Trophoblast cell (in vitro differentiated cells and primary cell): ENCODE measurements around the gene ZNF516.

Experiments
- DNase-seq, 2 donors: peaks; one replicate each; pipeline ENCODE4 v3.0.0-alpha.2; 2016
- H2AFZ ChIP-seq: 2 replicates; pipeline ENCODE4 v1.6.1; 2013; ENCODE audit warnings: low read length, moderate library complexity, mild to moderate bottlenecking; ENCODE audit not compliant: insufficient read depth, poor library complexity
- H2AK5ac ChIP-seq: 2 replicates; pipeline ENCODE4 v1.6.1; 2013; ENCODE audit warnings: mild to moderate bottlenecking, low read length
- H2BK120ac ChIP-seq: 2 replicates; pipeline ENCODE4 v1.6.1; 2013; ENCODE audit warnings: low read length, mild to moderate bottlenecking, moderate library complexity; ENCODE audit not compliant: insufficient read depth, poor library complexity
- H2BK12ac ChIP-seq: 2 replicates; pipeline ENCODE4 v1.6.1; 2013; ENCODE audit warnings: mild to moderate bottlenecking, low read length, moderate library complexity
- H2BK5ac ChIP-seq: 2 replicates; pipeline ENCODE4 v1.6.1; 2013; ENCODE audit warnings: low read length, low read depth, moderate library complexity, mild to moderate bottlenecking; ENCODE audit not compliant: poor library complexity
- H3K14ac ChIP-seq: 2 replicates; pipeline ENCODE4 v1.6.1; 2013; ENCODE audit warnings: mild to moderate bottlenecking, low read length
- H3K18ac ChIP-seq: 2 replicates; pipeline ENCODE4 v1.6.1; 2013; ENCODE audit warnings: mild to moderate bottlenecking, low read length
- H3K23ac ChIP-seq: 2 replicates; pipeline ENCODE4 v1.6.1; 2013; ENCODE audit warnings: low read length
- H3K27ac ChIP-seq: 2 replicates; pipeline ENCODE4 v1.5.1; 2013; ENCODE audit warnings: low read depth, mild to moderate bottlenecking, inconsistent platforms, low read length, moderate library complexity
- H3K27me3 ChIP-seq: 2 replicates; pipeline ENCODE4 v1.6.1; 2013; ENCODE audit warnings: inconsistent platforms, mild to moderate bottlenecking, low read length, moderate library complexity; ENCODE audit not compliant: insufficient read depth
- H3K36me3 ChIP-seq, 2 experiments: 1 replicate in 1 of 2; 2 replicates in 1 of 2; pipeline ENCODE4 v1.6.1; 2013; ENCODE audit warnings: low read length in 2 of 2, mild to moderate bottlenecking in 2 of 2, moderate library complexity in 1 of 2; ENCODE audit not compliant: insufficient read depth in 2 of 2, control insufficient read depth in 1 of 2
- H3K4ac ChIP-seq: 2 replicates; pipeline ENCODE4 v1.6.1; 2013; ENCODE audit warnings: low read depth, mild to moderate bottlenecking, low read length, moderate library complexity
- H3K4me1 ChIP-seq, 2 experiments: 1 replicate in 1 of 2; 2 replicates in 1 of 2; pipeline ENCODE4 v1.6.1; 2013; ENCODE audit warnings: low read length in 2 of 2, mild to moderate bottlenecking in 2 of 2, moderate library complexity in 1 of 2; ENCODE audit not compliant: insufficient read depth in 2 of 2, control insufficient read depth in 1 of 2
- H3K4me2 ChIP-seq: 2 replicates; pipeline ENCODE4 v1.6.1; 2013; ENCODE audit warnings: inconsistent platforms, mild to moderate bottlenecking, low read length, moderate library complexity
- H3K4me3 ChIP-seq: 2 replicates; pipeline ENCODE4 v1.5.1; 2013; ENCODE audit warnings: mild to moderate bottlenecking, low read depth, low read length, inconsistent platforms
- H3K79me1 ChIP-seq: one replicate; pipeline ENCODE4 v1.6.1; 2013; ENCODE audit warnings: low read length
- H3K79me2 ChIP-seq: 2 replicates; pipeline ENCODE4 v1.6.1; 2013; ENCODE audit warnings: low read length, mild to moderate bottlenecking; ENCODE audit not compliant: control insufficient read depth, insufficient read depth, poor library complexity
- H3K9ac ChIP-seq: 2 replicates; pipeline ENCODE4 v1.6.1; 2013; ENCODE audit warnings: mild to moderate bottlenecking, low read length
- H3K9me3 ChIP-seq: 2 replicates; pipeline ENCODE4 v1.6.1; 2013; ENCODE audit warnings: low read depth, mild to moderate bottlenecking, control low read depth, inconsistent platforms, low read length; ENCODE audit not compliant: insufficient read depth
- H4K12ac ChIP-seq: 2 replicates; pipeline ENCODE4 v1.6.1; 2013; ENCODE audit warnings: low read depth, mild to moderate bottlenecking, low read length, moderate library complexity
- H4K8ac ChIP-seq: 2 replicates; pipeline ENCODE4 v1.6.1; 2013; ENCODE audit warnings: low read depth, mild to moderate bottlenecking, low read length, moderate library complexity
- H4K91ac ChIP-seq: one replicate; pipeline ENCODE4 v1.6.1; 2013; ENCODE audit warnings: low read depth, mild to moderate bottlenecking, low read length, moderate library complexity
- WGBS: extraction: QIAGEN DNeasy Blood & Tissue Kit; methylation state at CpG from one replicate; pipeline ENCODE4 v1.1.7; 2013; ENCODE audit warnings: missing lambda C conversion rate; ENCODE audit not compliant: insufficient read length, insufficient coverage; ENCODE audit errors: extremely low coverage; 5-methylcytosine and 5-hydroxymethylcytosine counted together

The ZNF516 gene

GRCh38 chr18:76354348-76354747 is 140.7 kb downstream of the ZNF516 start:
- Histone ChIP-seq H2BK5ac (no peak overlapping the region), H3K4me2 (no peak overlapping the region), H3K79me1 (no peaks in the 10 kb centered on the region), H2AFZ (no peak overlapping the region), H3K14ac (no peak overlapping the region), H3K27me3 (no peaks in the 10 kb centered on the region), H4K8ac (no peak overlapping the region), H3K4me1 (peaks cover 0 to 1% of the 10 kb centered on the region in 2 experiments), H3K79me2 (no peaks in the 10 kb centered on the region), H3K27ac (no peak overlapping the region), H3K36me3 (peaks cover 2 to 4% of the 10 kb centered on the region in 2 experiments), H2BK12ac (no peak overlapping the region), H3K18ac (no peak overlapping the region), H4K91ac (no peak overlapping the region), H3K9me3 (peaks cover 2% of the 10 kb centered on the region), H2BK120ac (no peak overlapping the region), H2AK5ac (no peak overlapping the region), H3K9ac (no peak overlapping the region), H3K4ac (no peak overlapping the region), H3K23ac (no peak overlapping the region), H4K12ac (no peak overlapping the region), H3K4me3 (no peak overlapping the region)
- no peak for DNase-seq
- no CpG with 5 or more reads among the region's 1 CpG for WGBS

- Histone ChIP-seq H3K4me3 (no peak overlapping the region), H3K9me3 (peaks cover 2% of the 10 kb centered on the region), H2BK12ac (no peak overlapping the region), H3K4me2 (no peak overlapping the region), H3K79me2 (no peaks in the 10 kb centered on the region), H3K4ac (no peak overlapping the region), H2AFZ (no peak overlapping the region), H3K27ac (no peak overlapping the region), H3K18ac (no peak overlapping the region), H2AK5ac (no peak overlapping the region), H3K4me1 (peaks cover 0 to 3% of the 10 kb centered on the region in 2 experiments), H3K79me1 (no peaks in the 10 kb centered on the region), H3K9ac (no peak overlapping the region), H4K8ac (no peak overlapping the region), H2BK5ac (no peak overlapping the region), H4K91ac (no peak overlapping the region), H3K14ac (no peak overlapping the region), H2BK120ac (no peak overlapping the region), H4K12ac (no peak overlapping the region), H3K23ac (no peak overlapping the region), H3K27me3 (no peaks in the 10 kb centered on the region), H3K36me3 (peaks cover 2 to 4% of the 10 kb centered on the region in 2 experiments)
- no peak for DNase-seq
- no CpG with 5 or more reads among the region's 3 CpGs for WGBS
Measured at GRCh38 chr18:76353500-76353899, 141.5 kb downstream of the ZNF516 start.

GRCh38 chr18:76353046-76353445 is 142.0 kb downstream of the ZNF516 start:
- Histone ChIP-seq H4K12ac (no peak overlapping the region), H3K36me3 (peaks cover 2 to 4% of the 10 kb centered on the region in 2 experiments), H2AFZ (no peak overlapping the region), H4K91ac (no peak overlapping the region), H3K9me3 (peaks cover 2% of the 10 kb centered on the region), H3K9ac (no peak overlapping the region), H4K8ac (no peak overlapping the region), H2BK120ac (no peak overlapping the region), H3K4me3 (no peak overlapping the region), H3K79me1 (no peaks in the 10 kb centered on the region), H3K27ac (no peak overlapping the region), H3K4me2 (no peak overlapping the region), H3K79me2 (no peaks in the 10 kb centered on the region), H3K23ac (no peak overlapping the region), H3K27me3 (no peaks in the 10 kb centered on the region), H3K18ac (no peak overlapping the region), H2AK5ac (no peak overlapping the region), H2BK12ac (no peak overlapping the region), H3K4ac (no peak overlapping the region), H2BK5ac (no peak overlapping the region), H3K14ac (no peak overlapping the region), H3K4me1 (peaks cover 0 to 3% of the 10 kb centered on the region in 2 experiments)
- DNase-seq, result no peak
- WGBS, result no CpG with 5 or more reads among the region's 7 CpGs

GRCh38 chr18:76351961-76352581 is 143.0 kb downstream of the ZNF516 start:
- no peak overlapping the region for H2AK5ac ChIP-seq
- peaks cover 2% of the 10 kb centered on the region for H3K9me3 ChIP-seq
- no peak overlapping the region for H3K14ac ChIP-seq
- H3K27me3 ChIP-seq, result no peaks in the 10 kb centered on the region
- H2BK5ac ChIP-seq, result no peak overlapping the region
- no peak overlapping the region for H3K9ac ChIP-seq
- WGBS, result no CpG with 5 or more reads among the region's 24 CpGs
- no peak overlapping the region for H4K8ac ChIP-seq
- peaks cover 0 to 3% of the 10 kb centered on the region in 2 experiments for H3K4me1 ChIP-seq
- no peak overlapping the region for H3K4me3 ChIP-seq
- no peak overlapping the region for H2BK12ac ChIP-seq
- H3K27ac ChIP-seq, result no peak overlapping the region
- no peaks in the 10 kb centered on the region for H3K79me2 ChIP-seq
- no peak overlapping the region for H3K4me2 ChIP-seq
- no peak overlapping the region for H3K23ac ChIP-seq
- no peak overlapping the region for H2BK120ac ChIP-seq
- no peak overlapping the region for H4K91ac ChIP-seq
- no peak for DNase-seq
- no peak overlapping the region for H2AFZ ChIP-seq
- peaks cover 2% of the 10 kb centered on the region in 2 experiments for H3K36me3 ChIP-seq
- H3K4ac ChIP-seq, result no peak overlapping the region
- H4K12ac ChIP-seq, result no peak overlapping the region
- no peaks in the 10 kb centered on the region for H3K79me1 ChIP-seq
- no peak overlapping the region for H3K18ac ChIP-seq
